Stimulated activated CD4-positive, alpha-beta T cell treated with anti-CD3 and anti-CD28 coated beads, Interleukin-12 subunit alpha, Interleukin-12 subunit beta, amount 100 ng/mL, for 24 hours (primary cell): ENCODE measurements around the gene VANGL1.

ENCODE experiments used
- DNase-seq, 2 experiments: peaks; one replicate each; pipeline ENCODE4 v3.0.0-alpha.2; 2020; ENCODE audit warnings: low read depth in 2 of 2

VANGL1 gene

GRCh38 chr1:115668579-115668978 is 26.8 kb downstream of the VANGL1 start:
- DNase-seq: no peak

GRCh38 chr1:115669002-115669673 is 27.4 kb downstream of the VANGL1 start:
- DNase-seq: no peak

GRCh38 chr1:115669886-115670285 is 28.1 kb downstream of the VANGL1 start:
- DNase-seq: no peak

- DNase-seq: no peak
Measured at GRCh38 chr1:115670476-115671175, 28.9 kb downstream of the VANGL1 start.

- DNase-seq: no peak
Measured at GRCh38 chr1:115671176-115671934, 29.6 kb downstream of the VANGL1 start.

- DNase-seq: no peak
Measured at GRCh38 chr1:115672224-115673009, 30.6 kb downstream of the VANGL1 start.

GRCh38 chr1:115676498-115677181 is 34.9 kb downstream of the VANGL1 start:
- DNase-seq: no peak

GRCh38 chr1:115677182-115677555 is 35.4 kb downstream of the VANGL1 start:
- no peak for DNase-seq

GRCh38 chr1:115677565-115677964 is 35.8 kb downstream of the VANGL1 start:
- no peak for DNase-seq

- DNase-seq: no peak
Measured at GRCh38 chr1:115678141-115678540, 36.4 kb downstream of the VANGL1 start.

GRCh38 chr1:115679141-115679611 is 37.4 kb downstream of the VANGL1 start:
- no peak for DNase-seq

- DNase-seq: no peak
Measured at GRCh38 chr1:115680730-115681111, 39.0 kb downstream of the VANGL1 start.

- DNase-seq: no peak
Measured at GRCh38 chr1:115682792-115683191, 41.0 kb downstream of the VANGL1 start.

GRCh38 chr1:115685029-115685705 is 43.4 kb downstream of the VANGL1 start:
- no peak for DNase-seq

GRCh38 chr1:115687744-115688143 is 46.0 kb downstream of the VANGL1 start:
- DNase-seq: no peak

GRCh38 chr1:115690972-115691371 is 49.2 kb downstream of the VANGL1 start:
- DNase-seq: no peak

GRCh38 chr1:115692224-115692623 is 50.5 kb downstream of the VANGL1 start:
- no peak for DNase-seq

GRCh38 chr1:115694805-115695204 is 53.0 kb downstream of the VANGL1 start:
- DNase-seq: no peak

- no peak for DNase-seq
Measured at GRCh38 chr1:115697619-115698018, 55.8 kb downstream of the VANGL1 start.

GRCh38 chr1:115701090-115701489 is 59.3 kb downstream of the VANGL1 start:
- no peak for DNase-seq

GRCh38 chr1:115702959-115703358 is 61.2 kb downstream of the VANGL1 start:
- DNase-seq: no peak
